Fibroblast of the aortic adventitia (primary cell): Measurements from ENCODE around the gene ZCCHC17. TPM values are rescaled to one million over a fixed set of nuclear protein-coding genes. Genes with fewer than 3 reads are reported as not detected.

Source experiments
- DNase-seq: peaks from one replicate; pipeline ENCODE4 v3.0.0-alpha.2; 2010; ENCODE audit warnings: low read depth
- H3K4me3 ChIP-seq: 2 replicates; pipeline ENCODE4 v1.5.1; 2011; ENCODE audit warnings: low read depth, mild to moderate bottlenecking, control low read depth, low read length, moderate library complexity
- total RNA-seq: library from RNA; depleted of rRNA; stranded (reverse); fragments of >200 nt; gene quantifications from 2 replicates; pipeline ENCODE4 v1.2.3, GENCODE V29; 2012; ENCODE audit warnings: low replicate concordance
- TF ChIP-seq, protein P1 (sequence below): IDR thresholded peaks from 2 replicates; pipeline ENCODE4 v1.5.1; 2011; ENCODE audit warnings: mild to moderate bottlenecking, low read length, control low read depth, inconsistent platforms; ENCODE audit not compliant: insufficient read depth

ZCCHC17 gene
- total RNA-seq, 1 donor = 39.9 TPM

DNA sequence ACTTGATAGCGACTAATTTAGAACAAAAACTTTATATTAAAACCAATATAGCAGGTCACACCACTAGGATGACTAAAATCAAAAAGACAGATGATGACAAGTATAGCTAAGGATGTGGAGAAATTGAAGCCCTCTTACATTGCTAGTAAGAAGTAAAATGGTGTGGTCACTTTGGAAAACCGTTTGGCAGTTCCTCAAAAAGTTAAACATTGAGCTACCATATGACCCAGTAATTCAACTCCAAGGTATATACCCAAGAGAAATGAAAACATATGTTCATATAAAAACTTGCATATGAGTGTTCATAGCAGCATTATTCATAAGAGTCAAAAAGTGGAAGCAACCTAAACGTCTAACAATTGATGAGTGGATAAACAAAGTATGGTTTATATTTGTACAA is 103.1 kb downstream of the ZCCHC17 start:
- DNase-seq = no peak
- TF ChIP-seq, protein P1, sequence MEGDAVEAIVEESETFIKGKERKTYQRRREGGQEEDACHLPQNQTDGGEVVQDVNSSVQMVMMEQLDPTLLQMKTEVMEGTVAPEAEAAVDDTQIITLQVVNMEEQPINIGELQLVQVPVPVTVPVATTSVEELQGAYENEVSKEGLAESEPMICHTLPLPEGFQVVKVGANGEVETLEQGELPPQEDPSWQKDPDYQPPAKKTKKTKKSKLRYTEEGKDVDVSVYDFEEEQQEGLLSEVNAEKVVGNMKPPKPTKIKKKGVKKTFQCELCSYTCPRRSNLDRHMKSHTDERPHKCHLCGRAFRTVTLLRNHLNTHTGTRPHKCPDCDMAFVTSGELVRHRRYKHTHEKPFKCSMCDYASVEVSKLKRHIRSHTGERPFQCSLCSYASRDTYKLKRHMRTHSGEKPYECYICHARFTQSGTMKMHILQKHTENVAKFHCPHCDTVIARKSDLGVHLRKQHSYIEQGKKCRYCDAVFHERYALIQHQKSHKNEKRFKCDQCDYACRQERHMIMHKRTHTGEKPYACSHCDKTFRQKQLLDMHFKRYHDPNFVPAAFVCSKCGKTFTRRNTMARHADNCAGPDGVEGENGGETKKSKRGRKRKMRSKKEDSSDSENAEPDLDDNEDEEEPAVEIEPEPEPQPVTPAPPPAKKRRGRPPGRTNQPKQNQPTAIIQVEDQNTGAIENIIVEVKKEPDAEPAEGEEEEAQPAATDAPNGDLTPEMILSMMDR = no peak
- no peak overlapping the region for H3K4me3 ChIP-seq

DNA sequence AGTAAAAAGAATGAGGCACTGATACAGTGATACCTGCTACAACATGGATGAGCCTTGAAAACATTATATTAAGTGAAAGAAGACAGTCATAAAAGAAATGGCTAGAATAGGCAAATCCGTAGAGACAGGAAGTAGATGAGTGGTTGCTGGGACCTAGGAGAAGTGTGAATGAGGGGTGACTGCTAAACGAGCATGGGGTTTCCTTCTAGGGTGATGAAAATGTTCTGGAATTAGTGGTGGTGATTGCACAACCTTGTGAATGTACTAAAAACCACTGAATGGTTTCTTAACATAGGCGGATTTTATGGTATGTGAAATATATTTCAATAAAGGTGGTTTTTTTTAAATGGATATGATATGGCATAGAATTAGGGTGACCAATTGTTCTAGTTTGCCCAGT is 103.6 kb downstream of the ZCCHC17 start:
- DNase-seq = no peak
- TF ChIP-seq, protein P1 = no peak
- no peak overlapping the region for H3K4me3 ChIP-seq

DNA sequence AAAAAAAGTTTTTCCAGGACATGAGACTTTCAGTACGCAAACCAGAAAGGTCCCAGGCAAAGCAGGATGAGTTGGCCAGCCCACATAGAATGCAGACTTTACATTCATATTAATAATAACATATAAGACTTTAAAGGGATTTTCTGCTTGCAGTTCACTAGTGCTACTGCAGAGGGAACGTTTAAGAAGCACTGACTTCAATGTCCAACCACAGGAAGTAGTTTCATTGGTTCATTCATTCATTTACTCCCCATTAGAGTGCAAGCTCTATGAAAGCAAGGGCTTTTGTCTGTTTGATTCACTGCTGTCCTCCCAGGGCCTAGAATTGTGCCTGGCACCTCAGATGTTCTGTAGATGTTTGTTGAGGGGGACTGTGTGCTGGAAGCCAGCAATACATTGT is 104.4 kb downstream of the ZCCHC17 start:
- no peak overlapping the region for H3K4me3 ChIP-seq
- TF ChIP-seq, protein P1 = peak; percentile 6
- no peak for DNase-seq

DNA sequence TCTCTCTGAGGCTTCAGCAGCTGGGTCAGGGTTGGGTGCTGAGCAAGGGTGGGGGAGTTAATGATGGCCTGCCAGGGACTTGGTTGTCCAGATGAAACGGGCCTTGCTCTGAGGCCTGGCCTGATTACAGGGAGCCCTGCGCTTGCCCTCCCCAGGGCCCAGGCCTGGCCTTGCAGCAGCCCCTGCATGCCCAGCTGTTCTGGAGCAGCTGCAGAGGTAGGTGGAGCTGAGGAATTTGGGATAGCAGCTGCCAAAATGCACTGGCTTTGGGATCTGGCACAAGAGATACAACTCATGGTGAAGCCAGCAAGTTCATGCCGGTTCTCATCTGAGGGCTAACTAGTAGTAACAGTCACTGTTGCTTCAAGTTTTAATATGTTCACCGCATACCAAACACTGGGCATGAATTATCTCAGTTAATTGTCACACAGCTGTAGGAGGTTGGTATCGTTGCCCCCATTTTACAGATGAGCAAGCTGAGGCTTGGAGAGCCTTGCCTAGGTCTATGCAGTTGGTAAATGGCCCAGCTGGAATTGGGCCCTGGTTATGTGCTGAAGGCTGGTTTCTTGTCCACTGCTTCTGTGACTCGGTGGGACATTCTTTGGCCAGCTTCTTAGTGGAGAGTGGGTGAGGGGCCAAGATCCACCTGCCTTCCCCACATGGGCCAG is 108.9 kb downstream of the ZCCHC17 start:
- TF ChIP-seq, protein P1 = no peak
- no peak overlapping the region for H3K4me3 ChIP-seq
- DNase-seq = peak; percentile 48

DNA sequence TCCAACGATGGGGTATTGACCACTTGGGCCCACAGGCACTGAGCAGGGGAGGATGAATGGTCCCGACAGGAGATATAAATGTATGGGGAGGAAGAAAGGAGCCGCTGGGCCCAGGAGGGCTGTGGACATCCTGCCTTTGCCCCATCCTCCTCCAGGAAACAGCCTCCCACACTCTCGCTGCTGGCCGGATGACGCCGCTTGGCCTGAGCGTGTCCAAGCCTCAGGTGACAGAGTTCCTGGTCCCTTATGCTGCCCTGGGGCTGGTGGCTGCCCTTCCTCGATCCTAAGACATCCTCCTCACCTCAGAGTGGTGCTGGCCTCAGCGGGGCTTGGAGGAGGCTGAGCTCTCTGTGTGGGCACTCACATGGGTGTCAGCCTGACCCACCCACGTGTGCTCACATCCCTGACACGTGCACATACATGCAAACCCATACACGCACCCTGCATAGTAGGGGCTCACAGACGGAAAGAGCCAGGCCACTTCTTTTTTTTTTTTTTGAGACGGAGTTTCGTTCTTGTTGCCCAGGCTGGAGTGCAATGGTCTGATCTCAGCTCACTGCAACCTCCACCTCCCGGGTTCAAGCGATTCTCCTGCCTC is 110.3 kb downstream of the ZCCHC17 start:
- DNase-seq = no peak
- TF ChIP-seq, protein P1 = no peak
- H3K4me3 ChIP-seq = no peak overlapping the region

DNA sequence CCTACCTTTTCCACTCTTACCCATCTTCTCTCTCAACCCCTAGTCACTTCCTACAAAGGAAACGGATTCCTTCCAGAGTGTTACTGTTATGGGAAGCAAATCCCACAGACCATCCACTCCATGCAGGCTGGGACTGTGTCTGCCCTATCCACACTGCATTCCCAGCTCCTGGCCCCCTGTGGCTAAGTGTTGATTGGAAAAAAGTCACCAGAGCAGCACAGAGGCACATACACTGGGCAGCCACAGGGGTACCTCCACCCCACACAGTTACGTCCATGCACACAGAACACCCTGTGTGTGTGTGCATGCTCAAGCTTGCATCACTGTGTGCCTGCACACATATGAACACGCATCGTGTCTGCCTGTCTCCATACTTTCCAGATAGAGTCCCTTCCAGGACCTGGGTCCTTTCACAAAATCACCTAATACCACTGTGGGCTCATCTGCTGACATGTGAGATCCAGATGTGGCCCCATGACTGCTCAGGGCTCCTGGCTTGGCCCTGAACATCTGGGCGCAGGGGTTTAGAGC is 112.0 kb downstream of the ZCCHC17 start:
- no peak overlapping the region for H3K4me3 ChIP-seq
- DNase-seq = no peak
- TF ChIP-seq, protein P1 = no peak
